ENCODE measurements around the gene COBL.
"Not testable (repeated sequence)": the region's sequence is repeated elsewhere in the genome, so short reads cannot be mapped to it uniquely, and the experiment has no call there.

Gene COBL

DNA sequence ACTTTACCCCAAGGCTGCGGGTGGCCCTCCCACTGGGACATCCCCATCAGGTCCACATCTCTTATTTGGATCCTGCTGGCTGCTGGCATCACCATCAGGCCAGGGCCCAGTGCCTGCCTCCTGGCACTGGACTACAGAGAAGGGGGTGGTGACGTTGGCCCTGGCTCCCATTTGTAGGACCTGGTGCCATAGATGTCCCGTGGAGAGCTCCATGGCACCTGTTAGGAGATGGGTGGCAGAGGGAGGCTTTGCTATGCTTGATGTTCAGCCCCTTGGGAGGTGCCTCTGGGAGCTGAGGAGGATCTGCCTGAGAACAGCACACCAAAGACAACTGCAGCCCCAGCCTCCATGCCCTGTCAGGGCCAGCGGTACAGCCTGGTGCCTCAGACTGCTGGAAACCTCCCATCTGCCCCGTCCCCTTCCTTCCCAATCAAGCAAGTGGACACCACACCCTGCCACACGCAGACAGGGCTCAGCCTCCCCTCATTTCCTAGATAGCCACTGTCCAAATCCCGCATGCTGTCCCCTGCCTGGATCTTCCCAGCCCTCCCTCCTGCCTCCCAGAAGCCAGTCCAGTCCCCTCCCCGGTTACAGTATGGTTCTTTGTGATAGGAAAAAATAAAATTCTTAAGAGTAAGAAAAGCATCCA is 303.9 kb downstream of the COBL start:
- DNase-seq, result no peak

- no peak for DNase-seq
Measured at GRCh38 chr7:51011710-51012350, 304.8 kb downstream of the COBL start.

- no peak for DNase-seq
Measured at GRCh38 chr7:51010534-51010933, 306.1 kb downstream of the COBL start.

GRCh38 chr7:51009716-51010496 is 306.7 kb downstream of the COBL start:
- DNase-seq, result no peak

DNA sequence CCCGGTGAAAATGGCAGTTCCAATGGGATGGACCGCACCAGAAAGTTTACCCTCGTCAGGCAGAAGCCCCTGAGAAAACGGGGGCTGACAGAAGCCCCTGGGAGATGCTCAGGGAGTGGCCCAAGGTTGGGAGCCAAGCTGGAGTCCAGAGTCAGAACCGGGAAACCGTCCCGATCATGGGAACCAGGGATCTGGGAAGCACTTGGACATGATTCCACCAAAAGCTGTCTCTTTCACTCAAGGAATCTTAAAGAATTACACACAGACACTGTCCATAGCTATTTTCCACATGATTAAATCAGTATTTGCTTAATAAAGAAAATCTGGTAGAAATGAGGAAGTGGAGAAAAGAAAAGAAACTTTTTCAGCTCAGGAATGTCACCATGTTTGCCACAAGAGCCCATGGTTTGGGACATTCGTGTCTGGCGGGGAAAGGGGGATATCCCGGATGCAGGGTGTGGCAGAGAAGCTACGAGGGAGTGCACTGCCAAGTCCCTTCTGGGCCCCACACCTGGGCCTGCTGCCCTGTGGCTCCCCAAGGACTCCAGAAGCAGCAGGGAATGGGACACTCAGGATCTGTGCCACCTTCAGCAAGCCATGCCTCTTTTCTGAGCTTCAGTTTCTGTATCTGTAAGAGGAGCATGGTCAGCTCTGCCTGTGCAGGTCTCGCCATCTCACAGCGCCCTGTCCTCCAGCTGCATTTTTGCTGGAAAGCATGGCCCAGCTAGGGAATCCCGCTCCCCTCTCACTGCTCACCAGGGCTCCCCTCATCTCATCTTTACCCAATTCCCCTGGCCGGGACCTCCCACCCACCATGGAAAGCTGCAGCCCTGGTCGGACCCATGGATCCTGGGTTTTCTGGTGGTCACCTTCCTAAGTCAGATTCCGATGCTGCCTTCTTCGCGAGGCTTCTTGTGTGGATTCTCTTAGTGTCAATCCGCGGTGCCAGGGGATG is 308.8 kb downstream of the COBL start:
- no peak for DNase-seq

DNA sequence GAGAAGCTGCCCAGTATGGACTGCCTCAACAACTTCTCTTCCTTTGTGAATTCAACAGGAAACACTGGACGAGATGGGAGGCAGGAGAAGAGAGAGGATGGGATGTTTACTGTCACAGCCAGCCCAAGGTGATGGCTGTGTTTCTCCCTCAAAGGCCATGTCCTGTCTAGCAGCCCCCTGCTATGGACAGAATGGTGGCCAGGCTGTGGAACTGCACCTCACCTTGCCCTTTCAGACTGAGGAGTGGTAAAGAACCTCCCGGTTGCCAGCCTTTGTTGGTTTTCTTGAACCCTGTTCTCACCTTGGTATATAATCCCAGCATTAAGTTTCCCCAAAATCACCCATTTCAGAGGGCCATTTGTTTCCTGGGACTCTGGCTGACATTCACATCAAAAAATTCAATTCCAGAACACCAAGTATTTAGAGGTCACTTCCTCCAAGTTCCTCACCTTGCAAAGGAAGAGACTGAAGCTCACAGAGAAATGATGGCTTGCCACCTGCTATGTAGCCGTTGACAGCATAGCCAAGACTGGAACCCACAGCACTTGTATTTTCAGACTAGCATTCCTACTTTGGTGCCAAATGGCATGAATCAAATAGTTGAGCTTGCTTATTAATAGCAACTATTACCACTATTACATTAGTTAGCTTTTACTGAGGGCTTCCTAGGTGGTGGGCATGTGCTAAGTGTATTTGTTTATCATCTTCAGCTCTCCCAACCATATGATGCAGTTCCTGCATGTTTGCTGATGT is 309.9 kb downstream of the COBL start:
- DNase-seq, result no peak

DNA sequence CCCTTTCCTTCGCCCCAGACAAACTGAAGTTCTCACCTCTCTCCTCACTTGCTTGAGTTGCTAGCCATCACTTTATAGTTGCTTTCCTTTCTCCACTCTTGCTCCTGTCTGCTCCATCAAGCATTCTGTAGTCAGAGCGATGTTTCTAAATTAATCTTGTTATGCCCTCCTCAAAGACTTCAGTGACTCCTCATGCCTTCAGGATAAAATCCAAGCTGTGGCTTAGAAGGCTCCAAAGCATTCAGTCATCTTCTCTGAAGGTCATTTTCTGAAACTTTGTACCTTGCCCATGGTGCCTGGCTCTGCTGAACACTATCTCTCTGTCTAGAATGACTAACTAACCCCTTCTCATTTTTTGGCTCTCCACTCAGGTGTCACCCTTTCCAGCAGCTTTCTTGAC is 311.5 kb downstream of the COBL start:
- DNase-seq, result no peak

GRCh38 chr7:51000956-51001355 is 315.7 kb downstream of the COBL start:
- no peak for DNase-seq

- DNase-seq, result no peak
Measured at GRCh38 chr7:50994753-50995319, 321.8 kb downstream of the COBL start.

GRCh38 chr7:50990214-50990613 is 326.4 kb downstream of the COBL start:
- not testable (repeated sequence) for DNase-seq

- no peak for DNase-seq
Measured at GRCh38 chr7:50988988-50989387, 327.6 kb downstream of the COBL start.

GRCh38 chr7:50988465-50988864 is 328.1 kb downstream of the COBL start:
- no peak for DNase-seq

- no peak for DNase-seq
Measured at GRCh38 chr7:50985096-50985495, 331.5 kb downstream of the COBL start.

- no peak for DNase-seq
Measured at GRCh38 chr7:50983850-50984249, 332.8 kb downstream of the COBL start.

DNA sequence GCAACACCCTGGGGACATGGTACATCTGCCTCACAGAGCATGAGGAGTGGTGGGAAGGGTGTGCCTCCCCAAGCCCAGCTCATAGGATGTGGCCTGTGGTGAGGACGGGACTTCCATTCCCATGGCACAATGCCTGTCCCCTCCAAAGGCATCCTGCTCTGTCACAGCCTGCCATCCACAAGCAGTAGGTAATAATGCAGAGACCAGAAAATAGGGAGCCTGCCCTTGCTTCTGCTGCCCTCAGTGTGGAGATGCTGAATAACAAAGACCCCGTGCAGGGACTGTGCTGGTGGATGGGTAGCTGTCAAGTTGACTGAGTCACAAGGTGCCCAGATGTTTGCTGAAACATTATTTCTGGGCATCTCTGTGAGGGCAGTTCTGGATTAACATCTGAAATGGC is 334.0 kb downstream of the COBL start:
- no peak for DNase-seq

DNA sequence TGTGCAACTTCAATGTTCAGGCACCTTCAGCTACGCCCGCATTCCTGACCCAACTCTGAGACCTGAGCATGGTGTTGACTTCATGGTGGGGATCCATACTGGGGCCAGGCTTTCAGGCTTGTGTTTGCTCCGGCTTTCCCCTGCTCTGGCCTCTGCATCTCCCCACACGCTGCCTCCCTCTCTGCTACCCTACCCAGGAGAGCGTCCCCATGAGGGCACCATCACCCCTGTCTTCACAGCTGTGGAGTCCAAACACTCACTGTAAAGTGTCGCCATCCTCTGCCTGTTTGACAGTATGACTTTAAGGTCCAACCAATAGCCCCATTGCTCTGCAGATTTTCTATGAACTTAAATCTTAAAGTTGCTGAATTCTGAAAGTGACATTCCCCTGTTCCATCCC is 334.9 kb downstream of the COBL start:
- DNase-seq, result no peak

GRCh38 chr7:50980411-50980810 is 336.2 kb downstream of the COBL start:
- DNase-seq, result no peak

GRCh38 chr7:50978633-50979215 is 337.9 kb downstream of the COBL start:
- no peak for DNase-seq

- DNase-seq, result no peak
Measured at GRCh38 chr7:50977421-50977820, 339.2 kb downstream of the COBL start.

DNA sequence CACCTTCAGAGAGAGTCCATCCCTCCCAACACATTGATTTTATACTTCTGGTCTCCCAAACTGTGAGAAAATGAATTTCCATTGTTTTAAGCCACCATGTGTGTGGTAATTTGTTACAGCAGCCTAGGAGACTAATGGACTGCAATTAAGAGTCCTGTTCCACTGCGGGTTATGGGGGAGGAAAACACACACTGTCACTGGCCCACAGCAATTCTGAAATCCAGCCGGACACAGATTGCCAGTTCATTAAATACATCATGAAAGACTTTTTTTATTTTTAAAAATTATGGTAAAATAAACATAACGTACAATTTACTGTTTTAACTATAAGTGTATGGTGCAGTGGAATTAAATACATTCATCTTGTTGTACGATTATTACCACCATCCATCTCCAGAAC is 340.5 kb downstream of the COBL start:
- DNase-seq, result no peak

Data from nucleus accumbens (tissue), 56 donors.